Islet precursor cell (in vitro differentiated cells): ENCODE data around the gene SLC2A9.

Source experiments
- DNase-seq: peaks from one replicate; pipeline ENCODE4 v3.0.0-alpha.2; 2018

The SLC2A9 gene

DNA sequence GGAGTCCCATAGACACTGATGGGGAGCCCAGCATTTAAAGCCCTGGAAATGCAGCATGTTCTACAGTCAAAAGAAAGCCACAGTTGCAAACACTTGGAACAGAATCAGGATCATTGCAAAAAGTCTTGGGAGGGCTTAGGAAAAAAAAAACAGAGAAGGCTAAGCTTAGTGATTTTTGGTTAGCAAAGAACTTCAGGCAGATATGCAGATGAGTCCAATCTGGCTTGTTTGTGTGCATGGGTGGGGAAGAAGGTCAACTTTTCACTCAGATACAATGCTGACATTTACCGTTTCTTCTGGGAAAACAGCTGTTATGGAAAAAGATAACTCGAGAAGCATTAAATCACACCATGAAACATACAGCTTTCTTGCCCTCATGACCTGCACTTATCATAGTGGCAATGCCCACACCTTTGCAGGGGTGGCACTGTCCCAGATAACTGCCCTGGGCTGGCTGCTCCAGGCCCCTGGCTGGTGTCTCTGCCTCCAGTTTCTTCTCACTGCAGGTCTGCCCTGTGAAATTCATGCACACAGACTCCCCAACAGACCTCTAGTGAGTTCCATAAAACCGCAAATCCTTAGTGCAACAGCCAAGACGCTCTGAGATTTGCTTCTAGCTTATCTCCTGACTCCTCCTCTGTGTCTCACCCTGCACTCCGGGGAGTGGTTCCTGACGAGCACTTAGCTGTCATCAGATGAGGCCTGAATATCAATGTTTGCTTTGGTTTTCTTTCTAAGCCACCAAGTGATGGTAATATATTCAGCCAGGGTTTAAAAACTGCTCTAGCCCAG is 140.7 kb downstream of the SLC2A9 start:
- DNase-seq, result no peak

- DNase-seq, result no peak
Observed at GRCh38 chr4:9877123-9877522, 144.2 kb downstream of the SLC2A9 start.

- no peak for DNase-seq
Observed at GRCh38 chr4:9875516-9875915, 145.8 kb downstream of the SLC2A9 start.

DNA sequence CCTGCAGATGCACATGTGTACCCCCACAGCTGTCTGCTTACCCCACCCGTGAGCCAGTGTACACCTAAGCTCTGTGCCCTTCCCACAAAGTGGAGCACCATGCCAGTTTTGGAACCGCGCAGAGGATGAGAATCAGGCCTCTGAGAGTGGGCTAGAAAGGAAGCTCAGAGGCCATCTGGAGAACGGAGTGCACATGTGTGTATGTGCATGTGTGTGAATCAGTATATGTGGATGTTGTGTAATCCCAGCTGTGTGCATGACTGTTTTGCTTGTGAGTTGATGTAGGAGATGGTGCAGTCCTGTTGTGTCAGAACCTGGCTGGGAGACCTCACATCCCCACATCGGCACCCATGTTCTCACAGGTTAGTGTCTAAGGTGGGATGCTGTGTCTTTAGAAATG is 146.9 kb downstream of the SLC2A9 start:
- no peak for DNase-seq

DNA sequence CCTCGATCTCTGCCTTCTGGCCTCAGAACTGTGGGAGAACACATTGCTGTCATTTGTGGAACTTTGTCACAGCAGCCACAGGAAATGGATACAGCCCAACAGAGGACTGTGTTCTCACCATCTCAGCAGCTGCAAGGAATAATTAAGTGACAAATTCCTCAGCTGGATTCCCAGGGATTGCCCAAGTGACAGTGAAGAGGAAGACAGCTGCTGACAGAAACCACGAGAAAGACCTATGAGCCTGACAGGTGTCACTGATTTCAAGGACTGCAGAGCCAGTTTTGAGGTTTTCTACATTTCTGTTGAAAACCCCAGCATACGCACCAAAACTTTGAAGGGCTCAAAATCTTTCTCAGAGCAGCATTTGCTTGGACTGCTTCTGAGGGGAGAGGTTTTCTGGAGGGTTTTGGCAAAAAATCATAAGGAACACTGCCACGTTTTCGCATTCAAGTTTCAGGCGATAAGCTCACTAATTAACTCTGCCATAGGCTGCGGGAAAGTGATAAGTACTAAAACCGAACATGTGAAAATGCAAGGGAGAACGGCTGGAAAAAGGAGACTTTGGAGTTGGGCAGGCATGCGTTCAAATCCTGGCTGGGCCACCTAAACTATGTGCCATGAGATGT is 151.0 kb downstream of the SLC2A9 start:
- peak; percentile 47 for DNase-seq

- DNase-seq, result peak; percentile 66
Observed at GRCh38 chr4:9867751-9868425, 153.4 kb downstream of the SLC2A9 start.

DNA sequence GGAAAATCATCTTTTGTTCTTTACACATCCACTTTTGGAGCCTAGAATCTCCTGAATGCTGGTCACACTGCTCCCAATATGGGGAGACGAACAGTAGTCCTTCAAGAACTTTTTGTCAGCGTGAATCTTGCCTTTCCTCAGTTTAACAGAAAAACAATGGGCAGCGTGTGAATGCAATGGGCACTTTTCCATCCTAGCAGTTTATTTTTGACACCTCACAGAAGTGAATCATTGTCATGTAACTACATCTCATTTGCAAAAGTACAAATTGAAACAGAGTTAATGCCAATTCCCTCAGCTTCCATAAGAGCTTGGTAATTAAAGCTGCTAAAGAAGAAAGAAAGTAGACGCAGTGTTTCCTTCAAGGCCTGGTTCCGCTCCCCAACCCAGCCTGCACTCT is 154.4 kb downstream of the SLC2A9 start:
- DNase-seq, result no peak

- DNase-seq, result no peak
Observed at GRCh38 chr4:9861561-9861960, 159.7 kb downstream of the SLC2A9 start.

- no peak for DNase-seq
Observed at GRCh38 chr4:9859810-9860209, 161.5 kb downstream of the SLC2A9 start.

GRCh38 chr4:9849538-9849920 is 171.8 kb downstream of the SLC2A9 start:
- DNase-seq, result no peak

DNA sequence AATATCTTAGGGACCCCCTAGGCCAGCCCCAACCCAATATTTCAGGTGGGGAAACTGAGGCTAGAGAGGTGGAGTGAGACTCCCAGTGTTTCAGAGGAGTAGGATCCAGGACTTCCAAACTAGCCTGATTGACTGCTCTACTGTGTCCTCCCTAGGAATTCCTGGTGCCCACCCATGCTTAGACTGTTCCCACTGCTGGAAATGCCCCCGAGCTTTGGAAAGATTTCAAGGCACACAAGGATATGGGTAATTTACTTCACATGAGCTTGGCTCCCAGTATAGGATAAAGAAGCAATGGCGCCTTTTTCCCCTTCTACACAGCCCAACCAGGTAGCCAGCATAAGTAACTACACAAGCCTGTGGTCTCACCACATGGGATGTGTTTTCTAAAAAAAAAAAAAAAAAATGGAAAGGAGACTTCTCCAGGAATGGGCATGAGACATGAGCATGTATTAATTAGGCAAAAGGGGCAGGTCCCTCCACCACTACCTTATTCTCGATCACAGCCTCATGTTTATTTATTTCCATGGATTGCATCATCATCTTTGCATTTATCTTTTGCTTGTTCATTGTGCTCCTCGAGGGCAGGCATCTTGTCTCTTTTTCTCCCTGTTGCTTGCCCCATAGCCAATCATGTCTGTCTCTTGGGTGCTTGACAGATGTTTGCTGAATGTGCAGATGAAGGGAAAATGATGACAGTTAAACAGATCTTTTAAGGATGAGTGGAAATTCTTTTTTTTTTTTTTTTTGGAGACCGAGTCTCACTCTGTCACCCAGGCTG is 173.1 kb downstream of the SLC2A9 start:
- DNase-seq, result no peak

- DNase-seq, result no peak
Observed at GRCh38 chr4:9845791-9846493, 175.4 kb downstream of the SLC2A9 start.

DNA sequence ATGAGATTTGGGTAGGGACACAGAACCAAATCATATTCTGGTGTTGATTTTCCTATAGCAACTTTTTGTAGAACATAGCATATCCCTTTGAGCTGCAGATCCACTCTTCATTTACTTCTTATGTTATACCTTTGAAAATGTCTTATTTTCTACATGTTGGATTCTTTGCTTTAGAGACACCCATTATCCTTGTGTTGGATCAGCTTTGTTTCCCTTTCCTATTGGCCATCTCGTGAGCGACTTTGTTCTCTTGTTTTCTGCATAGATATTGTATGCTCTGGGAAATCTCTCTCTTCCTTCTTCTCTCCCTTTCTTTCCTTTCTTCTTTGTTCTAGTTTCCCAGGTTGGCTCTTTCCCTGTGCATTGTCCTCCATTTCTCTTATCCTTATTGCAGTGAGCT is 180.2 kb downstream of the SLC2A9 start:
- DNase-seq, result no peak

- no peak for DNase-seq
Observed at GRCh38 chr4:9835430-9835829, 185.9 kb downstream of the SLC2A9 start.

DNA sequence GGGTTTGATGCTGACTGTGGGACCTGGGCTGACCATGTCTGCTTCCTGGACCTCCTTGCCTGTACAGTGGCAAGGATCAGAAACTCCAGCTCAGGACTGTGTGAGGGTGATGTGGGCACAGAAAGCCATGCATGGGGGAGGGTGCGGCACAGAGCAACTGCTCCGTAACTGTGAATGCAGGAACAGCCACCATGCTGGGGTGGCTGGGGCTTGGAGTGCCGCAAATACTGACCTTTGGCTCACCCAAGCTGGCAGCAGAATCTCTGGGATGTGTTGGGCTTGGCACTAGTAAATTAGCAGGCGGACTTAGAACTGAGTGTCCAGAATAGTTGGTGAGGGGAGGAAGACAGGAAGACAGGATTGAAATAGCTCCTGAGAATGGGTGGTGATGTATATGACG is 187.9 kb downstream of the SLC2A9 start:
- DNase-seq, result no peak

DNA sequence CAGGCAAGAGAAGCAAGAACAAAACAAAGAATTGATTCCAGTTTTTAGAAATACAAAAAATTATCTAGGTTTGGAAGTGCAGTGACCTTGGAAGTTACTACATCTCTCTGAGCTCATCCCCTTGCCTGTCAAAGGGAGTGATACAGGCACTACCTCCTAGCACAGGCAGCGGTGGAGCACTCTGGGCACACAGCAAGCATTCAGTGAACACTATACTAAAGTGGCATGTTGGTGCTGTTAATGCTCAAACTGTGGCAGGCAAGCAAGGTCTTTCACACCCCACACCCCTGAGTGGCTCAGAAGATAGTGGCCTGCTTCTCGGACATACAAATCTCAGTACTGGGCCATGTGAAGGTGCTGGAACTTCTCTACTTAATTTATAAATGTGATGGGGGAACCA is 188.7 kb downstream of the SLC2A9 start:
- DNase-seq, result no peak

DNA sequence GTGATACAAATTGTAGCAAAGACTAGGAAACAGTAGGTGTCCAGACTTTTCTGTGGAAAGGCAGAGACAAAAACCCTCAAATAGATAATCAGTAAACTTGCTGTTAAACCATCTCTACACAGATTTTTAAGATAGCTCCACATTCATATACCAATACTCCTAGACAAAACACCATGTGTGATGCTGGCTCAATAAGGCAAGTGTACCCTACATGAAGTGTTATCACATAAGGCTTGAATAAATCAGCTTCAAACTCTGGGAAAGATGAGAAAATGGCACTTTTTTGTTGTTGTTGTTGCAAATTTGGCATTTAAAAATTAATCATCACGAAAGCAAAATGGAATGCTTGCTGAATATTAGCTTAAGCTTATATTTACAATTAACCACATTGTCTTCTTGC is 194.7 kb downstream of the SLC2A9 start:
- DNase-seq, result no peak

DNA sequence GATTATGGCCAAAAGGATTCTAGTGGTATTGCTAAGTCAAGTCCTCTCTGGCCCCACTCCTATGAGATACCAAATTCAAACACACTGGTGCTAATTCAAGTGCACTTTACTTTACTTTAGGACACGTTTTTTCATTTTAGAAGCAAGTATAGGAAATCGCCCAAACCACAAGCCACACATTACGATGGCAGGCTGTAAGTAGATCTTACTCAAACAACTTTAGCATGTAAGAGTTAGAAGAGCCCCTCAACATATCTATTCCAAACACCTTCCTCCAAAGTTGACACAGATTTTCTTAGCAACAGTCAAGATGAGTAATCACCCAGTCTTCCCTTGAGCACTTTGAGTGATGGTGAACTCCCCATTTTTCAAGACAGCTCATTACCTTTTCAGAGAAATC is 196.2 kb downstream of the SLC2A9 start:
- no peak for DNase-seq

DNA sequence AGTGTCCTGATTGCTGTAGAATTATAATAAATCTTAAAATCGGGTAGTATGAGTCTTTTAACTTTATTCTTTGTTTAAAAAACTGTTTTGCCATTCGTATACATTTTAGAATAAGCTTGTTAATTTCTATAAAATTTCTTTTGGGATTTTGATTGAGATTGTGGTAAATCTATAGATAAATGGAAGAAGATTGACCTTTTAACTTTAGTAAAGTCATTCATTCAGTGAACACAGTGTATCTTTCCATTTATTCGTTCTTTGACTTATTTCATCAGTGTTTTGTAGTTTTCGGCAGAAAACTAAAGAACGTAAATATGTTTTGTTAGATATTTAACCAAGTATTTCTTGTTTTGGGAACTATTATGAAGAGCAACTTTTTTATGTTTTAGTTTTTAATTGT is 201.0 kb downstream of the SLC2A9 start:
- DNase-seq, result no peak

GRCh38 chr4:9816285-9816684 is 205.0 kb downstream of the SLC2A9 start:
- DNase-seq, result no peak

GRCh38 chr4:9812501-9813340 is 208.6 kb downstream of the SLC2A9 start:
- DNase-seq, result no peak

DNA sequence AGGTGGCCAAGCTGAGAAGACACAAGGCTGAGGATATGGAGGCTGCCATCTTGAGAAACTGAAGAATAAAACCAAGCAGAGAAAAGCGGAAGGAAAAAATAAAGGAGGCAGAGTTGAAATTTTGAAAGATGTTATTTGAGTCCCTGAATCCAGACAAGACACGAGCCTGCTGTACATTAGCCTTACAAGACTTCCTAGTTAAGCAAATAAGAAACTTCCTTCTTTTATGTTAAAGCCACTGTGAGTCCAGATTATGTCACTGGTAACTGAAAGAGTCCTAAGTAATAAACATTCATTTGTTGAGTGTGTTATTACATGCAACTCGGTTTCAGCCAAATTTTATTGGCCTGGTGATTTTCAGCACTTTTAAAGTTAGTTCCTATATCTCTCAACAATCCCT is 209.5 kb downstream of the SLC2A9 start:
- DNase-seq, result no peak
